Endothelial cell of umbilical vein (primary cell): ENCODE results near the gene SEMA3E. TPM values are rescaled to one million over a fixed set of nuclear protein-coding genes. Genes with fewer than 3 reads are reported as not detected.

Experiments used
- BruUV-seq: library from RNA; stranded (reverse); fragments of 400-500 nt; replicated peaks from 2 replicates; lab custom pipeline; 2021; lab: Mats Ljungman, UMichigan
- CTCF ChIA-PET: fragments of 300-600, 350-600 bp; sonication (Branson Sonifier 250); formaldehyde crosslinking; loops from one replicate; lab custom pipeline; 2021; ENCODE audit warnings: antibody characterized with exemption, inconsistent platforms; lab: Charles Lee
- POLR2A ChIA-PET: fragments of 300-600, 350-600 bp; sonication (Branson Sonifier 250); formaldehyde crosslinking; loops from one replicate; lab custom pipeline; 2021; ENCODE audit warnings: antibody characterized with exemption, inconsistent platforms; lab: Charles Lee
- DNase-seq: peaks from one replicate; pipeline ENCODE4 v3.0.0-alpha.2; 2011; ENCODE audit warnings: low read depth, low spot score
- FAIRE-seq: peaks from 2 replicates; lab custom pipeline; 2011; peaks lifted over from hg19 to GRCh38; lab: Jason Lieb, UNC
- H2AFZ ChIP-seq: 2 replicates; pipeline ENCODE4 v1.6.0; 2012; ENCODE audit warnings: low read depth, low read length, control low read depth, inconsistent platforms
- H3K27ac ChIP-seq: 2 replicates; pipeline ENCODE4 v1.5.1; 2011; ENCODE audit warnings: low read depth, mild to moderate bottlenecking, control low read depth, low read length, moderate library complexity; ENCODE audit not compliant: insufficient read depth
- H3K27me3 ChIP-seq, 2 experiments: 2 replicates each; pipeline versions ENCODE4 v1.6.0 to v1.6.1; 2011; ENCODE audit warnings: low read length in 2 of 2, mixed read lengths in 1 of 2; ENCODE audit not compliant: control insufficient read depth in 2 of 2, insufficient read depth in 2 of 2
- H3K36me3 ChIP-seq, 2 experiments: 2 replicates in 1 of 2; 3 replicates in 1 of 2; pipeline ENCODE4 v1.5.1; 2011; ENCODE audit warnings: low read length in 2 of 2, mild to moderate bottlenecking in 1 of 2, moderate library complexity in 1 of 2; ENCODE audit not compliant: control insufficient read depth in 2 of 2, insufficient read depth in 2 of 2; ENCODE audit errors: extremely low read depth in 1 of 2
- H3K4me1 ChIP-seq: 3 replicates; pipeline ENCODE4 v1.5.1; 2011; ENCODE audit warnings: mild to moderate bottlenecking, low read length; ENCODE audit not compliant: control insufficient read depth, insufficient read depth; ENCODE audit errors: extremely low read depth
- H3K4me2 ChIP-seq: 2 replicates; pipeline ENCODE4 v1.6.1; 2011; ENCODE audit warnings: low read length, control low read depth, mixed read lengths; ENCODE audit not compliant: insufficient read depth
- H3K4me3 ChIP-seq, 3 experiments: fragments of 200-600 bp in 1 of 3; sonication (generic), shearing (Covaris generic) in 1 of 3; replicated peaks in 1 of 3; 2 replicates each; pipeline ENCODE4 v1.5.1; 2011 to 2016; ENCODE audit warnings: control low read depth in 3 of 3, low read length in 3 of 3, mild to moderate bottlenecking in 2 of 3, inconsistent platforms in 1 of 3, low read depth in 1 of 3, moderate library complexity in 1 of 3; ENCODE audit not compliant: insufficient read depth in 1 of 3
- H3K79me2 ChIP-seq: 2 replicates; pipeline ENCODE4 v1.6.0; 2012; ENCODE audit warnings: low read length, inconsistent platforms; ENCODE audit not compliant: control insufficient read depth, insufficient read depth
- H3K9ac ChIP-seq: replicated peaks from 2 replicates; pipeline ENCODE3; 2011; ENCODE audit warnings: low read length, control low read depth; ENCODE audit not compliant: insufficient read depth; ENCODE audit errors: extremely low read depth
- H3K9me1 ChIP-seq: replicated peaks from 3 replicates; pipeline ENCODE4 v1.6.0; 2011; ENCODE audit warnings: mild to moderate bottlenecking, low read length; ENCODE audit not compliant: control insufficient read depth, insufficient read depth; ENCODE audit errors: extremely low read depth
- H3K9me3 ChIP-seq: replicated peaks from 2 replicates; pipeline ENCODE4 v1.5.1; 2012; ENCODE audit warnings: low read length, inconsistent platforms; ENCODE audit not compliant: control insufficient read depth, insufficient read depth
- H4K20me1 ChIP-seq: replicated peaks from 2 replicates; pipeline ENCODE3; 2011; ENCODE audit warnings: mild to moderate bottlenecking, low read length; ENCODE audit not compliant: control insufficient read depth, insufficient read depth; ENCODE audit errors: extremely low read depth
- EZH2 ChIP-seq: IDR thresholded peaks from 2 replicates; pipeline ENCODE4 v1.6.1; 2012; ENCODE audit warnings: borderline replicate concordance, low read depth, mild to moderate bottlenecking, moderate library complexity, low read length, inconsistent platforms; ENCODE audit not compliant: severe bottlenecking
- FOS ChIP-seq: IDR thresholded peaks from 2 replicates; pipeline ENCODE4 v1.6.1; 2011; ENCODE audit warnings: mild to moderate bottlenecking, low read length, moderate library complexity, borderline replicate concordance; ENCODE audit not compliant: insufficient read depth
- MYC ChIP-seq: IDR thresholded peaks from one replicate; pipeline ENCODE4 v1.6.1; 2011; ENCODE audit warnings: mild to moderate bottlenecking, low read depth, low read length
- POLR2A ChIP-seq: IDR thresholded peaks from 2 replicates; pipeline ENCODE4 v1.6.1; 2012; ENCODE audit warnings: low read depth, mild to moderate bottlenecking, control low read depth, low read length
- POLR2AphosphoS5 ChIP-seq: IDR thresholded peaks from 2 replicates; pipeline ENCODE4 v1.6.1; 2012; ENCODE audit warnings: low read depth, mild to moderate bottlenecking, control low read depth, low read length, moderate library complexity; ENCODE audit not compliant: insufficient read depth
- dilution Hi-C: fragments of 300-500 bp; cut with MboI; formaldehyde crosslinking; loops from one replicate; pipeline ENCODE4 v1.15.0; 2019; ENCODE audit warnings: low sequenced_read_pairs; ENCODE audit not compliant: extremely low pct_ligation_motif_present
- intact Hi-C: fragments of 100-400 bp; cut with micrococcal nuclease; formaldehyde crosslinking; loops from one replicate; pipeline ENCODE4 v1.10.0; 2022
- polyA plus RNA-seq, 4 experiments: library from polyadenylated mRNA; depleted of rRNA in 3 of 4; stranded (reverse) in 3 of 4; unstranded in 1 of 4; fragments of >200 nt; gene quantifications; 2 replicates each; pipeline versions ENCODE4 v1.2.1 to v1.2.3, GENCODE V29; 2011 to 2012; ENCODE audit warnings: missing spikeins in 1 of 4
- total RNA-seq: library from RNA; stranded (reverse); gene quantifications from 2 replicates; pipeline ENCODE4 v1.2.3, GENCODE V29; 2021
- TF ChIP-seq, protein P1 (sequence below), 2 donors: IDR thresholded peaks; 1 replicate in 1 of 2; 2 replicates in 1 of 2; pipeline ENCODE4 v1.5.1; 2011; ENCODE audit warnings: low read length in 2 of 2, mild to moderate bottlenecking in 2 of 2, moderate library complexity in 2 of 2, control low read depth in 1 of 2, inconsistent platforms in 1 of 2, low read depth in 1 of 2; ENCODE audit not compliant: insufficient read depth in 1 of 2; ENCODE audit errors: extremely low read depth in 1 of 2

SEMA3E gene
- total and polyA plus RNA-seq, 2 donors (not counting 3 experiments of a cell fraction or from before 2014, with no cell fraction given), result not detected

DNA sequence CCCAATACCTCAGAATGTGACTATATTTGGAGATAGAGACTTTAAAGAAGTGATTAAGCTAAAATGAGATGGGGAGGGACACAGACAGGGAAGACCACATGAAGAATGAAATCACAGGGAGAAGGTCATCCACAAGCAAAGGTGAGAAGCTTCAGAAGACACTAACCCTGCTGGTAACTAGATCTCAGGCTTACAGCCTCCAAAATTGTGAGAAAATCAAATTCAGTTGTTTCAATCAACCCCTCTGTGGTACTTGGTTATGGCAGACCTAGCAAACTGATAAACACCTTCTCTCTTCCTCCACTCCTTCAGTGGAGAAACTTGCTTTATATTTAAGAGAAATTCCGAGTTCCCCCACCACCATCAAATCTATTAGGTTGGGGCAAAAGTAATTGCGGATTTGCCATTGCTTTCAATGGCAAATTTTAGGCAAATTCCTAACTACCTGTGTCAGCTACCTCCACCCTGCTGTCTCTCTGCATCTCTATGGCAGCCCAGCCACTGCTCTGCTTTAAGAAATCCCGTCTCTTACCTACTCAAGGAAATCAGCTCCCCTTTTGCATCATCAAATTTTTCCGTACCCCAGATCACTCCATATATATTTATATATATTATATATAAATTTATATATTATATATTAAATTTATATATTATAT lies 38.2 kb downstream of the SEMA3E start:
- Histone ChIP-seq H3K4me3 (no peak overlapping the region), H3K4me2 (no peak overlapping the region), H3K4me1 (no peaks in the 10 kb centered on the region), H4K20me1 (no peaks in the 10 kb centered on the region), H3K27me3 (no peaks in the 10 kb centered on the region), H3K9me3 (no peaks in the 10 kb centered on the region), H3K9ac (no peak overlapping the region), H3K36me3 (no peaks in the 10 kb centered on the region), H3K27ac (no peak overlapping the region), H3K9me1 (no peaks in the 10 kb centered on the region), H3K79me2 (no peaks in the 10 kb centered on the region), H2AFZ (no peak overlapping the region)
- TF ChIP-seq EZH2 (no peak), POLR2AphosphoS5 (no peak)
- TF ChIP-seq, protein P1, sequence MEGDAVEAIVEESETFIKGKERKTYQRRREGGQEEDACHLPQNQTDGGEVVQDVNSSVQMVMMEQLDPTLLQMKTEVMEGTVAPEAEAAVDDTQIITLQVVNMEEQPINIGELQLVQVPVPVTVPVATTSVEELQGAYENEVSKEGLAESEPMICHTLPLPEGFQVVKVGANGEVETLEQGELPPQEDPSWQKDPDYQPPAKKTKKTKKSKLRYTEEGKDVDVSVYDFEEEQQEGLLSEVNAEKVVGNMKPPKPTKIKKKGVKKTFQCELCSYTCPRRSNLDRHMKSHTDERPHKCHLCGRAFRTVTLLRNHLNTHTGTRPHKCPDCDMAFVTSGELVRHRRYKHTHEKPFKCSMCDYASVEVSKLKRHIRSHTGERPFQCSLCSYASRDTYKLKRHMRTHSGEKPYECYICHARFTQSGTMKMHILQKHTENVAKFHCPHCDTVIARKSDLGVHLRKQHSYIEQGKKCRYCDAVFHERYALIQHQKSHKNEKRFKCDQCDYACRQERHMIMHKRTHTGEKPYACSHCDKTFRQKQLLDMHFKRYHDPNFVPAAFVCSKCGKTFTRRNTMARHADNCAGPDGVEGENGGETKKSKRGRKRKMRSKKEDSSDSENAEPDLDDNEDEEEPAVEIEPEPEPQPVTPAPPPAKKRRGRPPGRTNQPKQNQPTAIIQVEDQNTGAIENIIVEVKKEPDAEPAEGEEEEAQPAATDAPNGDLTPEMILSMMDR (IDR thresholded peaks at IDR 0.05; ENCODE audit: extremely low read depth in 1 of 2, insufficient read depth in 1 of 2, low read depth in 1 of 2, low read length in 2 of 2), result no peak
- intact Hi-C loops (no loop called here), dilution Hi-C loops (no loop called here)
- ChIA-PET CTCF (no interaction called here), POLR2A (no interaction called here)
- FAIRE-seq (no peak), DNase-seq (no peak)
- no TSS peak for BruUV-seq

DNA sequence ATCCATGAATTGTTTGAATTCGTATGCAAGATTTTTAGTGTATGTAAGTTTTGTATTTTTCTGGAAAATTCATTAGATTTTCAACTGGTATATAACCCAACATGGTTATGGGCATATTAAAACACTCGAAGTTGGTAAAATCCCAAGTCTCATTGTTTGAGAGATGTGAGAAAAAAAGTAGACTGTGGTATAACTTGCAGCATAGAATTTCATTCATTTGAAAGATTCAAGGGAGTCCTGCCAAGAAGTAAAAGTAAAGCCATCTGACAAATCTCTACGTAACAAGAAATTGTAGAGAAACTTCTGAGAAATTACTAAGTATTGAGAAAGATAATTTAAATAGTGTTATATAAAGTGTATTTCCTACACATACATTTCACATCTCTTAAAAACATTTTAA lies 40.2 kb downstream of the SEMA3E start:
- no peak overlapping the region for H3K27ac ChIP-seq
- no peaks in the 10 kb centered on the region for H3K9me3 ChIP-seq
- TF ChIP-seq EZH2 (no peak), POLR2A (no peak), MYC (no peak), FOS (no peak)
- TF ChIP-seq, protein P1 (IDR thresholded peaks at IDR 0.05; ENCODE audit: extremely low read depth in 1 of 2, insufficient read depth in 1 of 2, low read depth in 1 of 2, low read length in 2 of 2), result no peak
- dilution Hi-C loops (no loop called here), intact Hi-C loops (no loop called here)
- POLR2A ChIA-PET, result no interaction called here
- no peak overlapping the region for H3K4me3 ChIP-seq
- H3K79me2 ChIP-seq, result no peaks in the 10 kb centered on the region
- DNase-seq, result no peak
- no TSS peak for BruUV-seq
- H3K4me2 ChIP-seq, result no peak overlapping the region
- no peaks in the 10 kb centered on the region for H3K27me3 ChIP-seq
- no peak overlapping the region for H2AFZ ChIP-seq
- no peak for FAIRE-seq
- CTCF ChIA-PET, result interaction anchor here (1.2 kb wide), 1 partner anchor 9 kb away, joined by 3 read pairs; no protein-coding TSS in a partner anchor
- no peaks in the 10 kb centered on the region for H3K9me1 ChIP-seq
- H3K36me3 ChIP-seq, result no peaks in the 10 kb centered on the region
- no peaks in the 10 kb centered on the region for H4K20me1 ChIP-seq
- no peak overlapping the region for H3K9ac ChIP-seq
- no peaks in the 10 kb centered on the region for H3K4me1 ChIP-seq
